Caco-2 (cell line): ENCODE measurements around the gene TCF12. TPM values are rescaled to one million over a fixed set of nuclear protein-coding genes. Genes with fewer than 3 reads are reported as not detected.

ENCODE experiments used
- BruUV-seq: library from RNA; stranded (reverse); fragments of 400-500 nt; replicated peaks from 2 replicates; lab custom pipeline; 2021; lab: Mats Ljungman, UMichigan
- CTCF ChIA-PET: fragments of 300-600 bp; sonication (Branson Sonifier 250); formaldehyde crosslinking; loops from one replicate; lab custom pipeline; 2022; ENCODE audit warnings: antibody characterized with exemption; lab: Charles Lee
- POLR2A ChIA-PET: fragments of 300-600 bp; sonication (Branson Sonifier 250); formaldehyde crosslinking; loops from one replicate; lab custom pipeline; 2022; ENCODE audit warnings: antibody characterized with exemption; lab: Charles Lee
- DNase-seq, 2 experiments: peaks; one replicate each; pipeline versions ENCODE4 v3.0.0 to v3.0.0-alpha.2; 2020 to 2022
- H3K27me3 ChIP-seq: replicated peaks from 2 replicates; pipeline ENCODE4 v1.6.0; 2011; ENCODE audit warnings: low read length; ENCODE audit not compliant: control insufficient read depth, insufficient read depth
- H3K36me3 ChIP-seq: 2 replicates; pipeline ENCODE4 v1.5.1; 2011; ENCODE audit warnings: low read length; ENCODE audit not compliant: control insufficient read depth, insufficient read depth
- H3K4me1 ChIP-seq: fragments of 250-450 bp; sonication (Bioruptor Pico); 2 replicates; pipeline ENCODE4 v1.5.1; 2020; ENCODE audit warnings: mild to moderate bottlenecking
- H3K4me3 ChIP-seq: 2 replicates; pipeline ENCODE4 v1.5.1; 2011; ENCODE audit warnings: low read depth, mild to moderate bottlenecking, control low read depth, low read length
- H3K9me3 ChIP-seq: fragments of 250-450 bp; sonication (Bioruptor Pico); 2 replicates; pipeline ENCODE4 v1.5.1; 2020; ENCODE audit warnings: mild to moderate bottlenecking, moderate library complexity
- H3K27ac Mint-ChIP-seq: one replicate; pipeline ENCODE4 v1.8.0; 2022; ENCODE audit warnings: mixed read lengths; ENCODE audit not compliant: unreplicated experiment
- H3K27me3 Mint-ChIP-seq: one replicate; pipeline ENCODE4 v1.8.0; 2022; ENCODE audit warnings: mixed read lengths; ENCODE audit not compliant: insufficient read depth, unreplicated experiment
- H3K36me3 Mint-ChIP-seq: one replicate; pipeline ENCODE4 v1.8.0; 2022; ENCODE audit warnings: mild to moderate bottlenecking, mixed read lengths; ENCODE audit not compliant: insufficient read depth, unreplicated experiment
- H3K4me1 Mint-ChIP-seq: one replicate; pipeline ENCODE4 v1.8.0; 2022; ENCODE audit warnings: low read depth, mixed read lengths; ENCODE audit not compliant: unreplicated experiment
- H3K4me3 Mint-ChIP-seq: one replicate; pipeline ENCODE4 v1.8.0; 2022; ENCODE audit warnings: mild to moderate bottlenecking, moderate library complexity, mixed read lengths; ENCODE audit not compliant: unreplicated experiment
- H3K9me3 Mint-ChIP-seq: one replicate; pipeline ENCODE4 v1.8.0; 2022; ENCODE audit warnings: mixed read lengths; ENCODE audit not compliant: unreplicated experiment
- intact Hi-C: fragments of 100-400 bp; cut with micrococcal nuclease; formaldehyde crosslinking; loops from one replicate; pipeline ENCODE4 v1.10.0; 2022; ENCODE audit not compliant: unreplicated experiment
- total RNA-seq: library from RNA; stranded (reverse); gene quantifications from 2 replicates; pipeline ENCODE4 v1.2.3, GENCODE V29; 2022
- TF ChIP-seq, protein P1 (sequence below), 2 experiments: fragments of 200-600 bp in 1 of 2; IDR thresholded peaks; 1 replicate in 1 of 2; 2 replicates in 1 of 2; pipeline versions ENCODE4 v1.5.1 to v1.8.0; 2011 to 2022; ENCODE audit warnings: antibody characterized with exemption in 1 of 2, control low read depth in 1 of 2, inconsistent platforms in 1 of 2, low read depth in 1 of 2, low read length in 1 of 2, mild to moderate bottlenecking in 1 of 2, moderate library complexity in 1 of 2; ENCODE audit not compliant: insufficient read depth in 1 of 2, severe bottlenecking in 1 of 2, unreplicated experiment in 1 of 2

The TCF12 gene
- total RNA-seq, 1 experiment from 2014 or later, result 64.4 TPM

- no peak overlapping the region for H3K4me3 ChIP-seq
- Mint-ChIP-seq H3K9me3 (no peaks in the 10 kb centered on the region), H3K4me1 (no peaks in the 10 kb centered on the region), H3K27ac (no peak overlapping the region), H3K4me3 (no peak overlapping the region), H3K27me3 (no peaks in the 10 kb centered on the region), H3K36me3 (no peaks in the 10 kb centered on the region)
- intact Hi-C loops, result no loop called here
- no peaks in the 10 kb centered on the region for H3K27me3 ChIP-seq
- no peak for DNase-seq
- no peaks in the 10 kb centered on the region for H3K4me1 ChIP-seq
- ChIA-PET POLR2A (no interaction called here), CTCF (no interaction called here)
- TF ChIP-seq, protein P1, sequence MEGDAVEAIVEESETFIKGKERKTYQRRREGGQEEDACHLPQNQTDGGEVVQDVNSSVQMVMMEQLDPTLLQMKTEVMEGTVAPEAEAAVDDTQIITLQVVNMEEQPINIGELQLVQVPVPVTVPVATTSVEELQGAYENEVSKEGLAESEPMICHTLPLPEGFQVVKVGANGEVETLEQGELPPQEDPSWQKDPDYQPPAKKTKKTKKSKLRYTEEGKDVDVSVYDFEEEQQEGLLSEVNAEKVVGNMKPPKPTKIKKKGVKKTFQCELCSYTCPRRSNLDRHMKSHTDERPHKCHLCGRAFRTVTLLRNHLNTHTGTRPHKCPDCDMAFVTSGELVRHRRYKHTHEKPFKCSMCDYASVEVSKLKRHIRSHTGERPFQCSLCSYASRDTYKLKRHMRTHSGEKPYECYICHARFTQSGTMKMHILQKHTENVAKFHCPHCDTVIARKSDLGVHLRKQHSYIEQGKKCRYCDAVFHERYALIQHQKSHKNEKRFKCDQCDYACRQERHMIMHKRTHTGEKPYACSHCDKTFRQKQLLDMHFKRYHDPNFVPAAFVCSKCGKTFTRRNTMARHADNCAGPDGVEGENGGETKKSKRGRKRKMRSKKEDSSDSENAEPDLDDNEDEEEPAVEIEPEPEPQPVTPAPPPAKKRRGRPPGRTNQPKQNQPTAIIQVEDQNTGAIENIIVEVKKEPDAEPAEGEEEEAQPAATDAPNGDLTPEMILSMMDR (IDR thresholded peaks at IDR 0.05; ENCODE audit: insufficient read depth in 1 of 2, low read depth in 1 of 2, low read length in 1 of 2, severe bottlenecking in 1 of 2, unreplicated experiment in 1 of 2), result no peak
- no peaks in the 10 kb centered on the region for H3K36me3 ChIP-seq
- no peaks in the 10 kb centered on the region for H3K9me3 ChIP-seq
- no TSS peak for BruUV-seq
Measured at GRCh38 chr15:56913241-56913640, 5.2 kb upstream of the TCF12 start.

DNA sequence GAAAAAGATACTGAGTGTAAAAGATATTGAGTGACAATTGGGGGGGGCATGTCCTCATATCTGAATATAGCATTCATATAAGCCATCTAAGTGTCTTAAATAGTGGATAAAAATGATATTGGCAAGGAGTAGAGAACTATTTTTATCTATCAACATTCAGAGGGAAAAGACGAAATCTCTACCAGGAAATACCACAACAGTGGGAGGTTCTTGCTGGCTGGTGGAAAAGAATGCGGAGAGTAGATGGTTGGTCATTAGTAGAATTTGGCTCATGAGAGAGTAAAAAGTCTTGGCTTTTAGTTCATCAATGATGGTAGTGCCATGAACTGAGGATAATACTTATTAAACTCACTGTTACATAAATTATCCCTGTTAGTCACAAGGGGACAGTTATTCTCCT is 4.8 kb upstream of the TCF12 start:
- no peak for DNase-seq
- Histone ChIP-seq H3K27me3 (no peaks in the 10 kb centered on the region), H3K4me3 (no peak overlapping the region), H3K9me3 (no peaks in the 10 kb centered on the region), H3K36me3 (no peaks in the 10 kb centered on the region), H3K4me1 (no peaks in the 10 kb centered on the region)
- CTCF ChIA-PET, result no interaction called here
- H3K36me3 Mint-ChIP-seq, result no peaks in the 10 kb centered on the region
- H3K27ac Mint-ChIP-seq, result no peak overlapping the region
- H3K4me3 Mint-ChIP-seq, result no peak overlapping the region
- intact Hi-C loops, result no loop called here
- BruUV-seq, result no TSS peak
- H3K27me3 Mint-ChIP-seq, result no peaks in the 10 kb centered on the region
- H3K4me1 Mint-ChIP-seq, result no peaks in the 10 kb centered on the region
- no peaks in the 10 kb centered on the region for H3K9me3 Mint-ChIP-seq
- TF ChIP-seq, protein P1 (IDR thresholded peaks at IDR 0.05; ENCODE audit: insufficient read depth in 1 of 2, low read depth in 1 of 2, low read length in 1 of 2, severe bottlenecking in 1 of 2, unreplicated experiment in 1 of 2), result no peak
- POLR2A ChIA-PET, result no interaction called here

GRCh38 chr15:56915888-56916287 is 2.6 kb upstream of the TCF12 start:
- H3K9me3 Mint-ChIP-seq, result no peaks in the 10 kb centered on the region
- intact Hi-C loops, result no loop called here
- H3K27ac Mint-ChIP-seq, result no peak overlapping the region
- no peak for DNase-seq
- ChIA-PET POLR2A (no interaction called here), CTCF (no interaction called here)
- no peak overlapping the region for H3K4me3 Mint-ChIP-seq
- Histone ChIP-seq H3K4me3 (no peak overlapping the region), H3K9me3 (no peaks in the 10 kb centered on the region), H3K27me3 (no peaks in the 10 kb centered on the region), H3K4me1 (peaks cover 9% of the 10 kb centered on the region), H3K36me3 (no peaks in the 10 kb centered on the region)
- no TSS peak for BruUV-seq
- TF ChIP-seq, protein P1 (IDR thresholded peaks at IDR 0.05; ENCODE audit: insufficient read depth in 1 of 2, low read depth in 1 of 2, low read length in 1 of 2, severe bottlenecking in 1 of 2, unreplicated experiment in 1 of 2), result no peak
- H3K4me1 Mint-ChIP-seq, result no peaks in the 10 kb centered on the region
- H3K27me3 Mint-ChIP-seq, result no peaks in the 10 kb centered on the region
- H3K36me3 Mint-ChIP-seq, result peaks cover 13% of the 10 kb centered on the region
